ENCODE results near the gene AURKB.
"Not testable (repeated sequence)": the region's sequence is repeated elsewhere in the genome, so short reads cannot be mapped to it uniquely, and the experiment has no call there.

AURKB gene

GRCh38 chr17:8214000-8214399, 3.6 kb upstream of the AURKB start:
- H3K4me1 ChIP-seq (ENCODE audit: control insufficient read depth in 1 of 2, insufficient read depth in 2 of 2, low read length in 2 of 2): peaks cover 11% of the 10 kb centered on the region in 2 donors
- not testable (repeated sequence) for H3K27me3 ChIP-seq (ENCODE audit: control insufficient read depth in 1 of 2, insufficient read depth in 2 of 2, low read length in 2 of 2); H3K4me3 ChIP-seq (ENCODE audit: low read depth in 1 of 2, low read length in 2 of 2); H3K9me3 ChIP-seq (ENCODE audit: control insufficient read depth in 1 of 2, low read length in 2 of 2); H3K36me3 ChIP-seq (ENCODE audit: control insufficient read depth in 1 of 2, insufficient read depth in 2 of 2, low read length in 2 of 2); H3K27ac ChIP-seq (ENCODE audit: low read depth, low read length); H3K9ac ChIP-seq (ENCODE audit: low read depth in 1 of 2, low read length in 2 of 2)

DNA sequence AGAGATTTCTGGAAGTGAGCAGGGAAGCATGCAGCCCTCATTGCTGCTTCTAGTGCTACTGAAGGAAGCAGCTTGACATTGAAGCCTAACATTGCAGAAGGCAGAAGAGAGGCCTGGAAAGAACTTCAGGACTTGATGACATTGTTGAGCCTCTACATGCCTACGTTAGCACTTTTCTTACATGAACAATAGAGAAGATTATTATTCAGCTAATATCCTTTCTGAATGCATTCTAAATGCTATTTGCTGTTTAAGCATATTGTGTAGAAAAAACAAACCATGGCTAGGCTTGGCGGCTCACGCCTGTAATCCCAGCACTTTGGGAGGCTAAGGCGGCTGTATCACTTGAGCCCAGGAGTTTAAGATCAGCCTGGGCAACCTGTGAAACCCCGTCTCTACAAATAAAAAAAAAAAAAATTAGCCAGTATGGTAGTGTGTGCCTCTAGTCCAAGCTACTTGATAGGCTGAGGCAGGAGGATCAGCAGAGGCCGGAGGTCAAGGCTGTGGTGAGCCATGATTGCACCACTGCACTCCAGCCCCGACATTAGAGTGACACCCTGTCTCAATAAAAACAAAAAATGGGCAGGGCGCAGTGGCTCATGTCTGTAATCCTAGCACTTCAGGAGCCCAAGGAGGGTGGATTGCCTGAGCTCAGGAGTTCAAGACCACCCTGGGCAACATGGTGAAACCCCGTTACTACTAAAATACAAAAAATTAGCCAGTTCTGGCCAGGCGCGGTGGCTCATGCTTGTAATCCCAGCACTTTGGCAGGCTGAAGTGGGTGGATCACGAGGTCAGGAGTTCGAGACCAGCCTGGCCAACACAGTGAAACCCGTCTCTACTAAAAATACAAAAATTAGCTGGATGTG, 2.2 kb upstream of the AURKB start:
- Histone ChIP-seq H3K27me3 (ENCODE audit: control insufficient read depth in 1 of 2, insufficient read depth in 2 of 2, low read length in 2 of 2) (no peaks in the 10 kb centered on the region), H3K9ac (ENCODE audit: low read depth in 1 of 2, low read length in 2 of 2) (no peak overlapping the region), H3K4me3 (ENCODE audit: low read depth in 1 of 2, low read length in 2 of 2) (no peak overlapping the region), H3K4me1 (ENCODE audit: control insufficient read depth in 1 of 2, insufficient read depth in 2 of 2, low read length in 2 of 2) (peaks cover 6% of the 10 kb centered on the region in 2 donors), H3K9me3 (ENCODE audit: control insufficient read depth in 1 of 2, low read length in 2 of 2) (no peaks in the 10 kb centered on the region), H3K36me3 (ENCODE audit: control insufficient read depth in 1 of 2, insufficient read depth in 2 of 2, low read length in 2 of 2) (no peaks in the 10 kb centered on the region), H3K27ac (ENCODE audit: low read depth, low read length) (no peak overlapping the region)

- no peaks in the 10 kb centered on the region for H3K36me3 ChIP-seq (ENCODE audit: control insufficient read depth in 1 of 2, insufficient read depth in 2 of 2, low read length in 2 of 2)
- no peaks in the 10 kb centered on the region for H3K27me3 ChIP-seq (ENCODE audit: control insufficient read depth in 1 of 2, insufficient read depth in 2 of 2, low read length in 2 of 2)
- H3K9ac ChIP-seq (ENCODE audit: low read depth in 1 of 2, low read length in 2 of 2): peak overlapping the region; percentile 12 to 66
- peaks cover 6% of the 10 kb centered on the region in 2 donors for H3K4me1 ChIP-seq (ENCODE audit: control insufficient read depth in 1 of 2, insufficient read depth in 2 of 2, low read length in 2 of 2)
- H3K4me3 ChIP-seq (ENCODE audit: low read depth in 1 of 2, low read length in 2 of 2): peak overlapping the region; percentile 76 to 81
- H3K27ac ChIP-seq (ENCODE audit: low read depth, low read length): peak overlapping the region; percentile 52
- H3K9me3 ChIP-seq (ENCODE audit: control insufficient read depth in 1 of 2, low read length in 2 of 2): no peaks in the 10 kb centered on the region
Measured at GRCh38 chr17:8210761-8211458, 535 bp upstream of the AURKB start.

DNA sequence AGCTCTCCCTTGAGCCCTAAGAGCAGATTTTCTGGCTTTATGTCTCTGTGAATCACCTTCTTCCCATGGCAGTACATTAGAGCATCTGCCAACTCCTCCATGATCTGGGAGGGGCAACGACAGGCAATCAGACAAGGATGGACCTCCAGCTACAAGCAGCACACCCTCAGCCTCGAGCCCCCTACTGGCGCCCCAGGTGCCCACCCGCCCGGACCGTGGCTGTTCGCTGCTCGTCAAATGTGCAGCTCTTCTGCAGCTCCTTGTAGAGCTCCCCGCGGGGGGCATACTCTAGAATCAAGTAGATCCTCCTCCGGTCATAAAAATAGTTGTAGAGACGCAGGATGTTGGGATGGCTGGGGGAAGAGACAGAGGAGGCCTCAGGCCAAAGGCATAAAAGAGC, 3.8 kb downstream of the AURKB start:
- H3K4me3 ChIP-seq (ENCODE audit: low read depth in 1 of 2, low read length in 2 of 2): no peak overlapping the region
- no peaks in the 10 kb centered on the region for H3K9me3 ChIP-seq (ENCODE audit: control insufficient read depth in 1 of 2, low read length in 2 of 2)
- H3K27me3 ChIP-seq (ENCODE audit: control insufficient read depth in 1 of 2, insufficient read depth in 2 of 2, low read length in 2 of 2): no peaks in the 10 kb centered on the region
- peaks cover 6% of the 10 kb centered on the region in 2 donors for H3K4me1 ChIP-seq (ENCODE audit: control insufficient read depth in 1 of 2, insufficient read depth in 2 of 2, low read length in 2 of 2)
- H3K27ac ChIP-seq (ENCODE audit: low read depth, low read length): no peak overlapping the region
- no peak overlapping the region for H3K9ac ChIP-seq (ENCODE audit: low read depth in 1 of 2, low read length in 2 of 2)
- peaks cover 0 to 3% of the 10 kb centered on the region in 2 donors for H3K36me3 ChIP-seq (ENCODE audit: control insufficient read depth in 1 of 2, insufficient read depth in 2 of 2, low read length in 2 of 2)

DNA sequence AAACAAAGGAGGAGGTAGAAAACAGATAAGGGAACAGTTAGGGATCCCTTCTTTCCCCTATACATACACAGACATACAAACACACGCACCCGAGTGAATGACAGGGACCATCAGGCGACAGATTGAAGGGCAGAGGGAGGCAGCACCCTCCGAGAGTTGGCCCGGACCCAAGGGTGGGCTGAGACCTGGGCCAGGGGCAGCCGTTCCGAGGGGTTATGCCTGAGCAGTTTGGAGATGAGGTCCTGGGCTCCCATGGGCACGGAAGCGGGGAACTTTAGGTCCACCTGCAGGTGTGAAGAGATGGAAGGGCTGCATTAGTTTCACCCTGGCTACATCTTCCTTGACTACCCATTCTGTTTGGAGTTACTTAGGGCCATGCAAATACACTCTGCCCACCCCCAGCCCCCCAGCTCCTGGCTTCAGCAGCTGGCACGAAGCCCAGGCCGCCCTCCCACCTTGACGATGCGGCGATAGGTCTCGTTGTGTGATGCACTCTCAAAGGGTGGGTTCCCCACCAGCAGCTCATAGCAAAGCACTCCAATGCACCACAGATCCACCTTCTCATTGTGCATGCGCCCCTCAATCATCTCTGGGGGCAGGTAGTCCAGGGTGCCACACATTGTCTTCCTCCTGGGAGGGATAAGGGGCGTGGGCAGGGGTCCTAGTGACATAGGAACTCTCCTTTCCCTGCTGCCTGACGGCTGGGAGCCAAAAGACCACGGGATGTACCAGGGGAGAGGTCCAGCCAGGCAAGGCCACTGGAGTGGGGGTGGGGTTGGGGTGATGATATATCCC, 5.4 kb downstream of the AURKB start:
- Histone ChIP-seq H3K27ac (ENCODE audit: low read depth, low read length) (no peak overlapping the region), H3K9ac (ENCODE audit: low read depth in 1 of 2, low read length in 2 of 2) (no peak overlapping the region), H3K36me3 (ENCODE audit: control insufficient read depth in 1 of 2, insufficient read depth in 2 of 2, low read length in 2 of 2) (peaks cover 0 to 3% of the 10 kb centered on the region in 2 donors), H3K9me3 (ENCODE audit: control insufficient read depth in 1 of 2, low read length in 2 of 2) (no peaks in the 10 kb centered on the region), H3K4me1 (ENCODE audit: control insufficient read depth in 1 of 2, insufficient read depth in 2 of 2, low read length in 2 of 2) (peaks cover 0 to 3% of the 10 kb centered on the region in 2 donors), H3K27me3 (ENCODE audit: control insufficient read depth in 1 of 2, insufficient read depth in 2 of 2, low read length in 2 of 2) (no peaks in the 10 kb centered on the region), H3K4me3 (ENCODE audit: low read depth in 1 of 2, low read length in 2 of 2) (no peak overlapping the region)

GRCh38 chr17:8192070-8192815, 18.1 kb downstream of the AURKB start:
- peak overlapping the region; percentile 42 for H3K27ac ChIP-seq (ENCODE audit: low read depth, low read length)
- H3K9ac ChIP-seq (ENCODE audit: low read depth in 1 of 2, low read length in 2 of 2): peak overlapping the region; percentile 46 to 62
- no peaks in the 10 kb centered on the region for H3K9me3 ChIP-seq (ENCODE audit: control insufficient read depth in 1 of 2, low read length in 2 of 2)
- no peaks in the 10 kb centered on the region for H3K27me3 ChIP-seq (ENCODE audit: control insufficient read depth in 1 of 2, insufficient read depth in 2 of 2, low read length in 2 of 2)
- no peaks in the 10 kb centered on the region for H3K36me3 ChIP-seq (ENCODE audit: control insufficient read depth in 1 of 2, insufficient read depth in 2 of 2, low read length in 2 of 2)
- peak overlapping the region; percentile 50 to 56 for H3K4me3 ChIP-seq (ENCODE audit: low read depth in 1 of 2, low read length in 2 of 2)
- peaks cover 29 to 36% of the 10 kb centered on the region in 2 donors for H3K4me1 ChIP-seq (ENCODE audit: control insufficient read depth in 1 of 2, insufficient read depth in 2 of 2, low read length in 2 of 2)

- Histone ChIP-seq H3K4me3 (ENCODE audit: low read depth in 1 of 2, low read length in 2 of 2) (peak overlapping the region; percentile 10 to 48), H3K27ac (ENCODE audit: low read depth, low read length) (peak overlapping the region; percentile 20), H3K27me3 (ENCODE audit: control insufficient read depth in 1 of 2, insufficient read depth in 2 of 2, low read length in 2 of 2) (no peaks in the 10 kb centered on the region), H3K9ac (ENCODE audit: low read depth in 1 of 2, low read length in 2 of 2) (peak overlapping the region; percentile 36 to 77), H3K9me3 (ENCODE audit: control insufficient read depth in 1 of 2, low read length in 2 of 2) (no peaks in the 10 kb centered on the region), H3K4me1 (ENCODE audit: control insufficient read depth in 1 of 2, insufficient read depth in 2 of 2, low read length in 2 of 2) (peaks cover 29 to 39% of the 10 kb centered on the region in 2 donors), H3K36me3 (ENCODE audit: control insufficient read depth in 1 of 2, insufficient read depth in 2 of 2, low read length in 2 of 2) (no peaks in the 10 kb centered on the region)
Measured at GRCh38 chr17:8190506-8190905, 19.9 kb downstream of the AURKB start.

DNA sequence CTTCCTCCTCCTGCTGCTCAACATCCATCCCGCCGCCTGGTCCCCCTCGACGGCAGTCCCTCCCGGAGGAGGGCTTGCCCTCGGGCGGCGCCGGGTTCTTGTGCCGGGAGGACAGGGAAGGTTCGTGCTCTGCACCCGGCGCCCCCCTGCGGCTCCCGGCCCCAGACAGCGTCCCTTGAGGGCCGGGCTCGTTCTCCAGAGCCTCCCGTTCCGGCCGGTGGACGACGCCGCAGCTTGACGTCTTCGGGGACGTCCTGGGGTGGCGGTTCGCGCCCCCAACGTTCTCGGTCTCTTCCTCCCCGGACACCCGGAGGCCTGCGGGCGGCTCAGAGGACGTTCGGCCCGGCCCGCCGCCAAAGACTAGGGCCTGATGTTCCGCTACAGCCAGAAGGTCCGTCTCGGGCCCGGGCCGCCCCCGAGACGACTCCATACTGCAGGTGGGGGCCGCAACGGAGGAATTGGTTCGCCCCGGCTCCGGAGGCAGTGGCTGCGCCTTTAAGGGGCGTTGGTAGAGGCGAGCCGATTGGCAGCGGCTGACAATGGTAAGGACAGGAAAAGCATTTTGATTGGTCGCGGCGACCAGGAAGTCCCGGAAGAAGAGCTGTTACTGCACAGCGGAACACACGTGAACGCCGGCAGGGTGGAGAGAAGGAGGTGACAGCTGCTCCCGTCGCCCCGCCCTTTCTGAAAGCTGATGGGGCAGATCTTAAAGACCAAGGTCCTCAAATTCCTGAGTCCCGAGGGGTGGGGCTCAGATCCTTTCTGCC, 20.5 kb downstream of the AURKB start, which contains the start of gene BORCS6:
TSS of gene BORCS6 (minus strand) at position 470 of the 767 bp plus-strand sequence. CDS start at position 430, 40 bp downstream.
- Histone ChIP-seq H3K4me1 (ENCODE audit: control insufficient read depth in 1 of 2, insufficient read depth in 2 of 2, low read length in 2 of 2) (peaks cover 29 to 39% of the 10 kb centered on the region in 2 donors), H3K9ac (ENCODE audit: low read depth in 1 of 2, low read length in 2 of 2) (peak within 1 kb of the TSS; percentile 77 to 86), H3K27me3 (ENCODE audit: control insufficient read depth in 1 of 2, insufficient read depth in 2 of 2, low read length in 2 of 2) (no peaks in the 10 kb centered on the region), H3K9me3 (ENCODE audit: control insufficient read depth in 1 of 2, low read length in 2 of 2) (no peaks in the 10 kb centered on the region), H3K4me3 (ENCODE audit: low read depth in 1 of 2, low read length in 2 of 2) (peak within 1 kb of the TSS; percentile 80 to 92), H3K36me3 (ENCODE audit: control insufficient read depth in 1 of 2, insufficient read depth in 2 of 2, low read length in 2 of 2) (no peaks in the 10 kb centered on the region), H3K27ac (ENCODE audit: low read depth, low read length) (peak within 1 kb of the TSS; percentile 96)
